Muscle of back (tissue), 11 donors: Measurements from ENCODE around the gene LPIN3. TPM values are rescaled to one million over a fixed set of nuclear protein-coding genes. Genes with fewer than 3 reads are reported as not detected.

ENCODE experiments used
- DNase-seq, 3 donors: peaks; one replicate each; pipeline versions ENCODE4 v3.0.0 to v3.0.0-alpha.2; 2013
- polyA plus RNA-seq, 10 donors: library from polyadenylated mRNA; unstranded; fragments of 120-200 nt; gene quantifications; one replicate each; pipeline ENCODE4 v1.2.1, GENCODE V29; 2013; ENCODE audit not compliant: insufficient read length in 10 of 10

LPIN3 gene
- polyA plus RNA-seq, 10 donors = 2.6 to 6.5 (median 3.4) TPM

- DNase-seq = no peak
Measured at GRCh38 chr20:41318271-41318649, 22.4 kb upstream of the LPIN3 start.

DNA sequence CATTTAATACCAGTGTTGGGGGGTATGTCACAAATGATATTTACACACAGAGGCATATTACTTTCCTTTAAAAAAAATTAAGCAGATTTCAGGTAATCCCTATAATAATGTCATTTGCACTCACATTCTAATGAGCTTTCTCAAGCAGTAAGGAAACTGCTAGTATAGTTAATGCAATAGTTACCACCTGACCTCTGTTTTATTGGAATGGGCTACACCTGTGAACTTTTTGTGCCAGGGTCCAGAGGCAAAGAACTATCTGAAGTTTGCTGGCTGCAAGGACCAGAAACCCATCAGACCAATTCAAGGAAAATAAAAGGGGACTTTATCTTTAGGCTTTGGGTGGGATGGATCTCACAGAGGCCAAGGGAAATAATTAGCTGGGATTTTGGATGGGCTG lies 20.2 kb upstream of the LPIN3 start:
- DNase-seq = no peak

DNA sequence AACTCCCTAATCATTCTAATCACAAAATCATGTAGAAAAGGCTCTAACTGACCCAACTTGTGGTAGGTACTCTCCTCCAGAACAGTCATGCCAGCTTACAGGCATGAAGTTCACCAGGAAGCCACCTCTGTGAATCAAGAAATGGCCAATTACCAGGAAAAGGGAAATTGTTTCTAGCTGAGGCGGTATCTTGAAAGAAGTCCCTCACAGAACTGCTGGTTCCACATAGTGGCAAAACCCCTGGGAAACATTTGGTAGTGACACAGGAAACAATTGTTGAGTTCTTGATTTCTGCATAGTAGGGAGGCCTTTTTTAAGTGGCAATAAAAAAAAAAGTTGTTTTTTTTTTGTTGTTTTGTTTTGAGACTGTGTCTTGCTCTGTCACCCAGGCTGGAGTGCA lies 19.6 kb upstream of the LPIN3 start:
- no peak for DNase-seq

- no peak for DNase-seq
Measured at GRCh38 chr20:41327178-41327577, 13.4 kb upstream of the LPIN3 start.

DNA sequence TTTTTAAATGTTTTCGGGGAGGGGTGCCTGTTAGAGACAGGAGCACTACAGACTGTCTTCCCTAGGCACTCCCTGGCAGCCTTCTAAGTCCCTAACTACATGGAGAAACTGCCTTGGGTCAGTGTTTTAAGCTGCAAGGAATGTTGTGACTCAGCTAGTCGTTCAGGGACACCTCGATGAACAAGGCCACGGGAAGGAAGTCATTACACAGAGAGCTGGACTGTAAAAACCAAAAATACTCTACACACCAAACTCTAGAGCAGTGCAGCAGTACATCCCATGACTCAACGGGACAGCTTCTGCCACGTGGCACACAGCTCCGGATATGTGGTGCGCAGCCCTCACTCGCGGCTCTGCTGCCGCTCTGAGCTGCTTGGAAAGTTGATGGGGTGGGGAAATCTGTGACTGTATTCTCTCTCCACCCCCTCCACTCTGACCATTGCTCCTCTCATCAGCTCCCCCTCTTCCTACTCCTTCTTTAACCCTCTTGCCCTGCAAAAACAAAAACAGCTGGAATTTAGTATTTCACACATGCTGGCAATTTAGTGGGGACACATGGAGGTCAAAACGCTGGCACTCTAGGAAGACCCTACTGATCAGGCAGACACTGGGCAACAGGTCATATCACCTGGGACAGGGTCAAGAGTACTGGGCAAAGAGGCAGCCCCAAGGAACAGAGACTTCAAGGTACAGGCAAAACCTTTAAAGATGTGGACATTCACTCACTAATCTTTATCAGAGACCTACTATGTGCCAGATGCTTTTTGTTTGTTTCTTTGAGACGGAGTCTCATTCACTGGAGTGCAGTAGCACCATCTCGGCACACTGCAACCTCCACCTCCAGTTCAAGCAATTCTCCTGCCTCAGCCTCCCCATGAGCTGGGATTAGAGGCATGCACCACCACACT lies 10.9 kb upstream of the LPIN3 start:
- DNase-seq = peak; percentile 64 to 96 (median 78)

DNA sequence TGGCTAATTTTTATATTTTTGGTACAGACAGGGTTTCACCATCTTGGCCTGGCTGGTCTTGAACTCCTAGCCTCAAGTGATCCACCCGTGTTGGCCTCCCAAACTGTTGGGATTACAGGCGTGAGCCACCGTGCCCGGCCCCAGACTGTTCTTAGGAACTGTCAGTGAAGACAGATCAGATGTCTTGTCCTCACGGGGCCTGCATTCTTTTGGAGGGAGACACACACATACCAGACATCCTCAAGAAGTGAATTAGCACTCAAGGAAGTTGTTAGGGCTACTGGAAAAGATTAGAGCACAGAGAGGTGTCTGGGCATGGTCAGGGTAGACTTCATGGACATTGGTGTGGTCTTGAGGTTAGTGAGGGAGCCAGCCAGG lies 10.3 kb upstream of the LPIN3 start:
- no peak for DNase-seq

- DNase-seq = no peak
Measured at GRCh38 chr20:41330941-41331340, 9.7 kb upstream of the LPIN3 start.

DNA sequence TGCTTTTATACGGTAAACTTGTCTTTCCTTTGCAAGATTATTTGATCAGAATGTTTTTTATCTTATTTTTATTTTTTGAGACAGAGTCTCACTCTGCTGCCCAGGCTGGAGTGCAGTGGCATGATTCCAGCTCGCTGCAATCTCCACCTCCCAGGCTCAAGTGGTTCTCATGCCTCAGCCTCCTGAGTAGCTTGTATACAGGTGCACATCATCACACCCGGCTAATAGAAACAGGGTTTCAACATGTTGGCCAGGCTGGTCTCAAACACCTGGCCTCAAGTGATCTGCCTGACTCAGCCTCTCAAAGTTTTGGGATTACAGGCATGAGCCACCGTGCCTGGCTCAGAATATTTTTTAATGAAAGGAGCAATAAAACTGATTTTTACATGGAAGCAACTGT lies 8.9 kb upstream of the LPIN3 start:
- DNase-seq = no peak

DNA sequence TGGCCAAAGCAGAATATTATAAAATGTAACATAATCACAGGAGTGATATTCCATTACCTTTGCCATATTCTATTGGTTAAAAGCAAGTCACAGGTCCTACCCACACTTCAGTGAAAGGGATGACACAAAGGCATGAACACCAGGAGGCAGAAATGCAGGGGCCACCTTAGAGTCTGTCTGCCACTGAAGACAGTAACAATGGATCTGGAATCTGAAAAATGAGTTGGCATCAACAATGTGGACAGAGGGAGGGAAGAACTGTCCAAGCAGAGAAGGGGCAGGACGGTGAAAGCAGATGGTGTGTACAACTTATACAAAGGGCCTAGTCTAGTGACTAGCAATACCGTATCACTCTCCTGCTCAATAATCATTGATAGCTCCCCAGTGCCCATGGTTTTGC lies 6.6 kb upstream of the LPIN3 start:
- DNase-seq = no peak

DNA sequence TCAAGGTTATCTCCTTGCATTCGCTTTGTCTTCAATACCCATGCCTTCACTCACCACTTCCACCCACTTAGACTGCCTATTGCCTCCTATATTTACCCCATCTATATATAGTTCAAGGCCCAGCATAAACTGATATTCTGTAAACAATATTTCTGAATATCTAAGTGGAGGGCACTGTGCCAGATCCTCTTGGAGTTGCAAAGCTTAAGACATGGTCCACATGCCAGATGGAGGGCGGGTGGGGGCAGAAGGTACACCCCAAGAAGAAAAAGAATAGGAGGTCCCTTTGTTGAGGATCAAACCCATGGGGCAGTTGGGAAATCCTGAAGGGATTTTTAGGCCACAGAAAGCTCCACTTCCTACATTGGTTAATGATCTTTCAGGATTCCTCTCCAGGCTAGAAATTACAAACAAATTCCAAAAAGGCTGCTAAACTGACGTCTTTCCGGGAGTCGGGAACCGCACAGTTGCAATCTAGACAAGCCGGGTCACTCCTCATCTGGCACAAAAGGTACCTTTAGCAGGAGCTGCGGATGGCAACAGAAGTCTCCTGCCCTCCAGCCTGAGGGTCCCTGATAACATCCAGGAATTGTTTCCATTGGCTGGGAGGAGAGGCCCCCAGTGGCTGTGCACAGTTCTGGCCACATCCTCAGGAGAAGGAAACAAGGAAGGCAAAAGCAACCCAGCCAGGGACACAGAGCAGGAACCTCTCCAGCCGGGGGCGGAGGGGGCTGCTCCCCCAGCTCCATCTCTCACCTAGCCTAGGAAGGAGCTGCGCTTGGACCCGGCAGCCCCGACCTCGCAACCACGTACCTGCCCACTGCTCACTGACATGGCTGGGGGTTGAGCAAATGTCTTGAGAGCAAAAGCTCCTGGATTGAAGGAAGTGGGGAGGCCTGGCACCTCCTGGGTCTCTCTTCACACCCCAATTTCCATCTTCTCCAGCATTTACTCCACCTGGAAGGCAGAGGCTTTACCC lies 5.9 kb upstream of the LPIN3 start:
- no peak for DNase-seq

- no peak for DNase-seq
Measured at GRCh38 chr20:41335591-41335990, 5.0 kb upstream of the LPIN3 start.

- DNase-seq = no peak
Measured at GRCh38 chr20:41336711-41337492, 3.7 kb upstream of the LPIN3 start.

GRCh38 chr20:41339957-41340326 lies 679 bp upstream of the LPIN3 start:
- DNase-seq = peak; percentile 64 to 89 (median 72)

DNA sequence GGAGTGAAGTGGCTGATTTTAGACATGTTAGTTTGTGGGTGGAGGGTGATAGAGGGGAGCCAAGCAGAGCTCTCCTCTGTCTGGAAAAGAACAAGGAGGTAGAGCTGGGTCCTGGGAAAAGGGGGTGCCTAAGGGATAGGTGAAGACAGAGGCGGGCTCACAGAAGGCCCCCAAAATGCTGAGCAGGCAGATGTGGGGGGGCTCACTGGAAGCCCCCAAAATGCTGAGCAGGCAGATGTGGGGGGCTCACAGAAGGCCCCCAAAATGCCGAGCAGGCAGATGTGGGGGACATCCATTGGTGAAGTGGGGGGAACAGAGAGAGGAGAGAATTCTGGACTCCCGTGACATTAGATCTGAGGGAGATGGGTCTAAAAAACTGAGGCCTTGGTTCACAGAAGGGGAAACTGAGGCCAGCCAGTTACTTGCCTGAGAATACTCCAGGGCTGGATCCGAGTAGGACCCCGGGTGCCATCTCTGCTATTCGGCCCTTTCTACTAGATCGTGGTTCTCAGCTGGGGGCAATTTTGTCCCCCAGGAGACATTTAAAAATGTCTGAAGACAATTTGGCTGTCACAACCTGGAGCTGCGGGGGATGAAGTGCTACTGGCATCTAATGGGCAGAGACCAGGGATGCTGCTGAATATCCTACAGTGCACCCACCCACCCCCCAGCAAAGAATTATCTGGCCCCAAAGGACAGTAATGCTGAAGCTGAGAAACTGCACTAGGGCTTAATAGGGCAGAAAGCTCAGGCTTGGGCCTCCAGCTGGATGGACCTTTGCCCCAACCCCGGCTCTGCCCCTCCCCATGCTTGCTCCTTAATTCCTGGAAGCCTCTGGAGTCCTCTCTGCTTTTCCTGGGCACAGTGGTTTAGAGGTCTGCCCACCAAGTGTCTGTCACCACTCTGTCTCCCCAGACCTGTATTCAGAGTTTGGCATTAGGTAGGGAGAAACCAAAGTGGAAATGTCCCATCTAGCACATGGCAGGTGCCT lies 2.1 kb downstream of the LPIN3 start:
- no peak for DNase-seq

- DNase-seq = no peak
Measured at GRCh38 chr20:41344477-41344876, 3.9 kb downstream of the LPIN3 start.

DNA sequence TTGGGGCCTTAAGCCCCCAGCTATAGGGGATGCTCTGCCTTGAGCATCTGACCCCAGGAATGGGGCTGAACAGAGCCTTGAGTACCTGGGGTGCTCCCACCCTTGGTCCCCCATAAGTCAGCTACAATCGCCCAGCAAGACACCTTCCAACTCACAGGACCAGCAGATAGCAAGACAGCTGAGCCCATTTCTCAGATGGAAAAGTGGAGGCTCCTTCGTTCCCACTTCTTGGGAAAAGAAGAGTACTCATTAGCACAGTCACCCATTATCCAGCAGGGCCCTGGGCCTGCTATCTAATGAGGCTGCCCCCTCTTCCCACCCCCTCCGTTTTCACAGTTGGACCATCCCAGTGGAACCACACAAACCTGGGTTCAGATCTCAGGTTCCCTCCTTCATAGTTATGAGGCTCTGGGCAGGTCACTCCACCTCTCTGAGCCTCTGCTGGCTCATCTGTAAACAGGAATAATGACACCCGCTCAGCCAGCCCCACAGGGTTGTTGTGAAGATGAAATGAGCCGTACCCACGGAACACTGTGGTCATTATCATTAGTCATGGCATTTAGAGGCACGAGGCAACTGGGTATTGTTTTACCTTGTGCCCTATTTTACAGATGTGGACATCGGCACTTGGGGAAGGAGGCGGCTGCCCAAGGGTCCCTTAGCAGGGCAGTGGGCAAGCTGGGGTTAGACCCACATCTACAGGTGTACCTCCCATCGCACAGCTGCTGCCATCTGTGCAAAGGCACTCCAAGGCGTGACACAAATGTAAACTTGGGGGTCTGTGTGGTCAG lies 4.5 kb downstream of the LPIN3 start:
- DNase-seq = no peak

GRCh38 chr20:41345729-41346067 lies 5.1 kb downstream of the LPIN3 start:
- DNase-seq = peak in 1 of 3 donors; percentile 2

- DNase-seq = peak in 1 of 3 donors; percentile 10
Measured at GRCh38 chr20:41347523-41348429, 7.2 kb downstream of the LPIN3 start.
